HEK293 (cell line): Measurements from ENCODE around the gene ARHGAP10.

Source experiments
- CTCF ChIA-PET: fragments of 350-600 bp; formaldehyde crosslinking; extraction: SDS; loops from one replicate; lab custom pipeline; 2021; ENCODE audit warnings: antibody characterized with exemption; lab: Yijun Ruan, JAX
- POLR2A ChIA-PET: fragments of 300-600 bp; formaldehyde crosslinking; extraction: SDS; loops from one replicate; lab custom pipeline; 2020; ENCODE audit warnings: antibody characterized with exemption, inconsistent platforms; lab: Yijun Ruan, JAX
- H3K27ac ChIP-seq: fragments of 200-500 bp; sonication (Bioruptor generic); 2 replicates; pipeline ENCODE4 v1.5.1; 2014; ENCODE audit warnings: low read depth, low read length, control low read depth, inconsistent platforms; ENCODE audit errors: extremely low read depth
- H3K36me3 ChIP-seq, 2 experiments: fragments of 200-500 bp in 1 of 2; sonication (Bioruptor generic) in 1 of 2; 1 replicate in 1 of 2; 2 replicates in 1 of 2; pipeline ENCODE4 v1.5.1; 2014 to 2017; ENCODE audit warnings: inconsistent platforms in 2 of 2, low read length in 2 of 2; ENCODE audit not compliant: control insufficient read depth in 2 of 2, insufficient read depth in 1 of 2
- H3K4me1 ChIP-seq: fragments of 200-500 bp; sonication (Bioruptor generic); 2 replicates; pipeline ENCODE4 v1.5.1; 2014; ENCODE audit warnings: mild to moderate bottlenecking, low read length, inconsistent platforms; ENCODE audit not compliant: control insufficient read depth, insufficient read depth
- H3K4me3 ChIP-seq: 2 replicates; pipeline ENCODE4 v1.5.1; 2011; ENCODE audit warnings: low read depth, mild to moderate bottlenecking, control low read depth, low read length, moderate library complexity
- H3K9me3 ChIP-seq: fragments of 200-500 bp; sonication (Bioruptor generic); 2 replicates; pipeline ENCODE4 v1.5.1; 2014; ENCODE audit warnings: low read depth, low read length, inconsistent platforms; ENCODE audit not compliant: control insufficient read depth, insufficient read depth
- BCL11A ChIP-seq: fragments of 450-650 bp; formaldehyde crosslinking; IDR thresholded peaks from 2 replicates; pipeline ENCODE4 v1.5.1; 2016; ENCODE audit warnings: low read depth, missing biosample characterization, missing genetic modification characterization
- ELK4 ChIP-seq: IDR thresholded peaks from 2 replicates; pipeline ENCODE4 v1.6.1; 2011; ENCODE audit warnings: mild to moderate bottlenecking, low read depth, low read length, borderline replicate concordance
- FEZF1 ChIP-seq: fragments of 450-650 bp; formaldehyde crosslinking; IDR thresholded peaks from 2 replicates; pipeline ENCODE4 v1.5.1; 2016; ENCODE audit warnings: missing biosample characterization, missing genetic modification characterization
- GFI1B ChIP-seq: fragments of 450-650 bp; formaldehyde crosslinking; IDR thresholded peaks from 2 replicates; pipeline ENCODE4 v1.5.1; 2016; ENCODE audit warnings: missing biosample characterization, missing genetic modification characterization
- GLIS2 ChIP-seq: fragments of 450-650 bp; formaldehyde crosslinking; IDR thresholded peaks from 2 replicates; pipeline ENCODE4 v1.5.1; 2016; ENCODE audit warnings: missing biosample characterization, missing genetic modification characterization
- PRDM6 ChIP-seq: fragments of 450-650 bp; formaldehyde crosslinking; IDR thresholded peaks from 2 replicates; pipeline ENCODE4 v1.5.1; 2017; ENCODE audit warnings: missing biosample characterization, missing genetic modification characterization
- TCF7L2 ChIP-seq: IDR thresholded peaks from 2 replicates; pipeline ENCODE4 v1.6.1; 2011; ENCODE audit warnings: low read depth, mild to moderate bottlenecking, inconsistent platforms, low read length, moderate library complexity, borderline replicate concordance
- ZNF133 ChIP-seq: fragments of 450-650 bp; formaldehyde crosslinking; IDR thresholded peaks from 2 replicates; pipeline ENCODE4 v1.5.1; 2016; ENCODE audit warnings: missing biosample characterization, missing genetic modification characterization
- ZNF19 ChIP-seq: fragments of 450-650 bp; formaldehyde crosslinking; IDR thresholded peaks from 2 replicates; pipeline ENCODE4; 2016; ENCODE audit warnings: missing biosample characterization, missing genetic modification characterization, low read depth
- ZNF214 ChIP-seq: fragments of 450-650 bp; formaldehyde crosslinking; IDR thresholded peaks from 2 replicates; pipeline ENCODE4 v1.5.1; 2017; ENCODE audit warnings: missing biosample characterization, mild to moderate bottlenecking, missing genetic modification characterization, borderline replicate concordance
- ZNF416 ChIP-seq: fragments of 450-650 bp; formaldehyde crosslinking; IDR thresholded peaks from 2 replicates; pipeline ENCODE4 v1.5.1; 2016; ENCODE audit warnings: missing biosample characterization, missing genetic modification characterization
- ZNF473 ChIP-seq: fragments of 450-650 bp; formaldehyde crosslinking; IDR thresholded peaks from 2 replicates; pipeline ENCODE4 v1.5.1; 2017; ENCODE audit warnings: missing biosample characterization, missing genetic modification characterization
- ZNF488 ChIP-seq: fragments of 450-650 bp; formaldehyde crosslinking; IDR thresholded peaks from 2 replicates; pipeline ENCODE4 v1.5.1; 2016; ENCODE audit warnings: missing biosample characterization, missing genetic modification characterization
- ZNF501 ChIP-seq: fragments of 450-650 bp; formaldehyde crosslinking; IDR thresholded peaks from 2 replicates; pipeline ENCODE4 v1.5.1; 2016; ENCODE audit warnings: missing biosample characterization, missing genetic modification characterization
- ZNF529 ChIP-seq: fragments of 450-650 bp; formaldehyde crosslinking; IDR thresholded peaks from 2 replicates; pipeline ENCODE4 v1.5.1; 2017; ENCODE audit warnings: missing genetic modification characterization, missing biosample characterization; ENCODE audit not compliant: insufficient replicate concordance
- ZNF549 ChIP-seq: fragments of 450-650 bp; IDR thresholded peaks from 2 replicates; pipeline ENCODE4 v1.5.1; 2018; ENCODE audit warnings: missing biosample characterization, missing genetic modification characterization, mild to moderate bottlenecking, inconsistent platforms, moderate library complexity
- ZNF561 ChIP-seq: fragments of 450-650 bp; IDR thresholded peaks from 2 replicates; pipeline ENCODE4 v1.5.1; 2018; ENCODE audit warnings: missing biosample characterization, missing genetic modification characterization, borderline replicate concordance
- ZNF623 ChIP-seq: fragments of 450-650 bp; formaldehyde crosslinking; IDR thresholded peaks from 2 replicates; pipeline ENCODE4 v1.5.1; 2016; ENCODE audit warnings: missing biosample characterization, missing genetic modification characterization
- ZNF701 ChIP-seq: fragments of 450-650 bp; formaldehyde crosslinking; IDR thresholded peaks from 2 replicates; pipeline ENCODE4 v1.5.1; 2016; ENCODE audit warnings: missing biosample characterization, missing genetic modification characterization
- ZNF843 ChIP-seq: fragments of 450-650 bp; formaldehyde crosslinking; IDR thresholded peaks from 2 replicates; pipeline ENCODE4 v1.5.1; 2016; ENCODE audit warnings: missing biosample characterization, missing genetic modification characterization
- ZSCAN16 ChIP-seq: fragments of 450-650 bp; formaldehyde crosslinking; IDR thresholded peaks from 2 replicates; pipeline ENCODE4 v1.5.1; 2016; ENCODE audit warnings: missing biosample characterization, missing genetic modification characterization
- ZSCAN18 ChIP-seq: fragments of 450-650 bp; formaldehyde crosslinking; IDR thresholded peaks from 2 replicates; pipeline ENCODE4 v1.5.1; 2016; ENCODE audit warnings: missing biosample characterization, missing genetic modification characterization
- ZSCAN30 ChIP-seq: fragments of 450-650 bp; IDR thresholded peaks from 2 replicates; pipeline ENCODE4 v1.5.1; 2018; ENCODE audit warnings: missing biosample characterization, mild to moderate bottlenecking, missing genetic modification characterization, moderate library complexity
- ZXDB ChIP-seq: fragments of 450-650 bp; formaldehyde crosslinking; IDR thresholded peaks from 2 replicates; pipeline ENCODE4 v1.5.1; 2016; ENCODE audit warnings: missing biosample characterization, missing genetic modification characterization
- TF ChIP-seq, protein P1 (sequence below): fragments of 450-650 bp; formaldehyde crosslinking; IDR thresholded peaks from 2 replicates; pipeline ENCODE4 v1.5.1; 2016; ENCODE audit warnings: missing biosample characterization, missing genetic modification characterization
- TF ChIP-seq, protein P2 (sequence below): fragments of 450-650 bp; formaldehyde crosslinking; IDR thresholded peaks from 2 replicates; pipeline ENCODE4 v1.5.1; 2016; ENCODE audit warnings: missing biosample characterization, missing genetic modification characterization, borderline replicate concordance

ARHGAP10 gene

GRCh38 chr4:148093065-148093464 is 361.2 kb downstream of the ARHGAP10 start (continued):
- no peak for TF ChIP-seq ZNF843 (tag by site-specific recombination)
- no peak for TF ChIP-seq ZSCAN16 (tag by site-specific recombination)
- no peak for TF ChIP-seq BCL11A (tag by site-specific recombination)
- no peak for TF ChIP-seq ELK4
- no peak for TF ChIP-seq ZNF416
- no peak for TF ChIP-seq FEZF1 (tag by site-specific recombination)

DNA sequence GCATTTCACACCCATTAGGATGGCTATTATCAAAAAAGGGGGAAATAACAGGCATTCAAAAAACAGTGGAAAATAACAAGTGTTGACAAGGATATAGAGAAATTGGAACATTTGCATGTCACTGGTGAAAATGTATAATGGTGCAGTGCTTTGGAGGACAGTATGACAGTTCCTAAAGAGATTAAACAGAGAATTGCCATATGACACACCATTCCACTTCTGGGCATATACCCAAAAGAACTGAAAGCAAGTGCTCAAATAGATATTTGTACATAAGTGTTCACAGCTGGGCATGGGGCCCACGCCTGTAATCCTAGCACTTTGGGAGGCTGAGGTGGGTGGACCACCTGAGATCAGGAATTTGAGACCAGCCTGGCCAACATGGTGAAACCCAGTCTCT is 362.3 kb downstream of the ARHGAP10 start:
- POLR2A ChIA-PET, result no interaction called here
- Histone ChIP-seq H3K4me1 (no peaks in the 10 kb centered on the region), H3K9me3 (no peaks in the 10 kb centered on the region), H3K4me3 (no peak overlapping the region), H3K27ac (no peak overlapping the region), H3K36me3 (no peaks in the 10 kb centered on the region)
- CTCF ChIA-PET, result no interaction called here
- TF ChIP-seq PRDM6 (tag by site-specific recombination) (no peak), ZNF473 (tag by site-specific recombination) (no peak), ZNF214 (tag by site-specific recombination) (no peak), GFI1B (tag by site-specific recombination) (no peak), ZNF623 (tag by site-specific recombination) (no peak), ZNF19 (tag by site-specific recombination) (no peak), ZSCAN30 (no peak), ZSCAN18 (tag by site-specific recombination) (no peak), ZXDB (tag by site-specific recombination) (no peak), ZNF488 (no peak), ZNF529 (tag by site-specific recombination) (no peak), ZNF133 (tag by site-specific recombination) (no peak), GLIS2 (tag by site-specific recombination) (no peak), ZNF701 (tag by site-specific recombination) (no peak), TCF7L2 (no peak), ZNF549 (tag by site-specific recombination) (no peak), ZNF561 (tag by site-specific recombination) (no peak), ZNF501 (tag by site-specific recombination) (no peak)
- TF ChIP-seq, protein P1, sequence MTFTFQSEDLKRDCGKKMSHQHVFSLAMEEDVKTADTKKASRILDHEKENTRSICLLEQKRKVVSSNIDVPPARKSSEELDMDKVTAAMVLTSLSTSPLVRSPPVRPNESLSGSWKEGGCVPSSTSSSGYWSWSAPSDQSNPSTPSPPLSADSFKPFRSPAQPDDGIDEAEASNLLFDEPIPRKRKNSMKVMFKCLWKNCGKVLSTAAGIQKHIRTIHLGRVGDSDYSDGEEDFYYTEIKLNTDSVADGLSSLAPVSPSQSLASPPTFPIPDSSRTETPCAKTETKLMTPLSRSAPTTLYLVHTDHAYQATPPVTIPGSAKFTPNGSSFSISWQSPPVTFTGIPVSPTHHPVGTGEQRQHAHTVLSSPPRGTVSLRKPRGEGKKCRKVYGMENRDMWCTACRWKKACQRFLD (tag by site-specific recombination), result no peak
- TF ChIP-seq, protein P2, sequence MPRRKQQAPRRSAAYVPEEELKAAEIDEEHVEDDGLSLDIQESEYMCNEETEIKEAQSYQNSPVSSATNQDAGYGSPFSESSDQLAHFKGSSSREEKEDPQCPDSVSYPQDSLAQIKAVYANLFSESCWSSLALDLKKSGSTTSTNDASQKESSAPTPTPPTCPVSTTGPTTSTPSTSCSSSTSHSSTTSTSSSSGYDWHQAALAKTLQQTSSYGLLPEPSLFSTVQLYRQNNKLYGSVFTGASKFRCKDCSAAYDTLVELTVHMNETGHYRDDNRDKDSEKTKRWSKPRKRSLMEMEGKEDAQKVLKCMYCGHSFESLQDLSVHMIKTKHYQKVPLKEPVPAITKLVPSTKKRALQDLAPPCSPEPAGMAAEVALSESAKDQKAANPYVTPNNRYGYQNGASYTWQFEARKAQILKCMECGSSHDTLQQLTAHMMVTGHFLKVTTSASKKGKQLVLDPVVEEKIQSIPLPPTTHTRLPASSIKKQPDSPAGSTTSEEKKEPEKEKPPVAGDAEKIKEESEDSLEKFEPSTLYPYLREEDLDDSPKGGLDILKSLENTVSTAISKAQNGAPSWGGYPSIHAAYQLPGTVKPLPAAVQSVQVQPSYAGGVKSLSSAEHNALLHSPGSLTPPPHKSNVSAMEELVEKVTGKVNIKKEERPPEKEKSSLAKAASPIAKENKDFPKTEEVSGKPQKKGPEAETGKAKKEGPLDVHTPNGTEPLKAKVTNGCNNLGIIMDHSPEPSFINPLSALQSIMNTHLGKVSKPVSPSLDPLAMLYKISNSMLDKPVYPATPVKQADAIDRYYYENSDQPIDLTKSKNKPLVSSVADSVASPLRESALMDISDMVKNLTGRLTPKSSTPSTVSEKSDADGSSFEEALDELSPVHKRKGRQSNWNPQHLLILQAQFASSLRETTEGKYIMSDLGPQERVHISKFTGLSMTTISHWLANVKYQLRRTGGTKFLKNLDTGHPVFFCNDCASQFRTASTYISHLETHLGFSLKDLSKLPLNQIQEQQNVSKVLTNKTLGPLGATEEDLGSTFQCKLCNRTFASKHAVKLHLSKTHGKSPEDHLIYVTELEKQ (tag by site-specific recombination), result no peak
